ENCODE data around the gene FBXL17.

DNA sequence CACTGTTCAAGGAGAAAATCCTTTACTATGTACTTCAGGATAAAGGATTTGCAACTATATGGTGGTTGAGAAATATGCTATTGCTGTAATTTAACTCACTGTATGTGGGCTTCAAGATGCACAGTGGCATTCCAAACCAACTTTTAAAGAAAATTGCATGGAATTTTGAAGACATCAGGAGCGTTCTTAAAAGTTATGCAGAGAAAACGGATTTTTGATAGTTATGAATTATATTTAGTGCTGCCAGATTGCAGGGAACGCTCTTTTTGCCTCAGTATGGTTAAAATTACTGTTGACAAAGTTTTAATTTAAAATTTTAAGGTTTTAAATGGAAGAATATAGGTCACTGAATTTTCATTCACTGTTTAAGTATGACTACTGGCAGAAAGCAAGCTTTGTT is 375.1 kb downstream of the FBXL17 start:
- TF ChIP-seq SP2 (IDR thresholded peaks at IDR 0.05; ENCODE audit: extremely low read depth, low read depth, low read length, poor library complexity, severe bottlenecking) (no peak), CHD1 (IDR thresholded peaks at IDR 0.05; ENCODE audit: low read length) (no peak), ZBED1 (IDR thresholded peaks at IDR 0.05) (no peak), EZH2 (IDR thresholded peaks at IDR 0.05; ENCODE audit: borderline replicate concordance, low read depth, low read length) (no peak), MAZ (CRISPR knock-in tag; conservative IDR thresholded peaks at IDR 0.05 in 1 of 2, IDR thresholded peaks at IDR 0.05 in 1 of 2) (no peak), CEBPB (tag; IDR thresholded peaks at IDR 0.05) (no peak), CBX1 (IDR thresholded peaks at IDR 0.05; ENCODE audit: low read depth) (no peak), KDM1A (IDR thresholded peaks at IDR 0.05) (no peak), BRCA1 (IDR thresholded peaks at IDR 0.05) (no peak), BRCA1 (CRISPR knock-in tag; IDR thresholded peaks at IDR 0.05) (no peak), SMC3 (conservative IDR thresholded peaks at IDR 0.05; ENCODE audit: insufficient read depth, low read depth, low read length) (no peak), ZSCAN29 (IDR thresholded peaks at IDR 0.05) (no peak), CBX3 (IDR thresholded peaks at IDR 0.05; ENCODE audit: borderline replicate concordance in 1 of 2, low read length in 2 of 2) (no peak), GABPA (tag; conservative IDR thresholded peaks at IDR 0.05; ENCODE audit: low read depth) (no peak)
- TF ChIP-seq, protein P1, sequence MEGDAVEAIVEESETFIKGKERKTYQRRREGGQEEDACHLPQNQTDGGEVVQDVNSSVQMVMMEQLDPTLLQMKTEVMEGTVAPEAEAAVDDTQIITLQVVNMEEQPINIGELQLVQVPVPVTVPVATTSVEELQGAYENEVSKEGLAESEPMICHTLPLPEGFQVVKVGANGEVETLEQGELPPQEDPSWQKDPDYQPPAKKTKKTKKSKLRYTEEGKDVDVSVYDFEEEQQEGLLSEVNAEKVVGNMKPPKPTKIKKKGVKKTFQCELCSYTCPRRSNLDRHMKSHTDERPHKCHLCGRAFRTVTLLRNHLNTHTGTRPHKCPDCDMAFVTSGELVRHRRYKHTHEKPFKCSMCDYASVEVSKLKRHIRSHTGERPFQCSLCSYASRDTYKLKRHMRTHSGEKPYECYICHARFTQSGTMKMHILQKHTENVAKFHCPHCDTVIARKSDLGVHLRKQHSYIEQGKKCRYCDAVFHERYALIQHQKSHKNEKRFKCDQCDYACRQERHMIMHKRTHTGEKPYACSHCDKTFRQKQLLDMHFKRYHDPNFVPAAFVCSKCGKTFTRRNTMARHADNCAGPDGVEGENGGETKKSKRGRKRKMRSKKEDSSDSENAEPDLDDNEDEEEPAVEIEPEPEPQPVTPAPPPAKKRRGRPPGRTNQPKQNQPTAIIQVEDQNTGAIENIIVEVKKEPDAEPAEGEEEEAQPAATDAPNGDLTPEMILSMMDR (IDR thresholded peaks at IDR 0.05 in 2 of 3, conservative IDR thresholded peaks at IDR 0.05 in 1 of 3; ENCODE audit: insufficient read depth in 2 of 3, low read depth in 1 of 3, low read length in 3 of 3), result no peak

Measured in K562 (cell line).